Activated naive CD4-positive, alpha-beta T cell (primary cell): ENCODE results near the gene KCNG2.

Experiments
- DNase-seq, 4 experiments: peaks; one replicate each; lab custom pipeline; 2025; lab: John Stamatoyannopoulos, UW

KCNG2 gene

DNA sequence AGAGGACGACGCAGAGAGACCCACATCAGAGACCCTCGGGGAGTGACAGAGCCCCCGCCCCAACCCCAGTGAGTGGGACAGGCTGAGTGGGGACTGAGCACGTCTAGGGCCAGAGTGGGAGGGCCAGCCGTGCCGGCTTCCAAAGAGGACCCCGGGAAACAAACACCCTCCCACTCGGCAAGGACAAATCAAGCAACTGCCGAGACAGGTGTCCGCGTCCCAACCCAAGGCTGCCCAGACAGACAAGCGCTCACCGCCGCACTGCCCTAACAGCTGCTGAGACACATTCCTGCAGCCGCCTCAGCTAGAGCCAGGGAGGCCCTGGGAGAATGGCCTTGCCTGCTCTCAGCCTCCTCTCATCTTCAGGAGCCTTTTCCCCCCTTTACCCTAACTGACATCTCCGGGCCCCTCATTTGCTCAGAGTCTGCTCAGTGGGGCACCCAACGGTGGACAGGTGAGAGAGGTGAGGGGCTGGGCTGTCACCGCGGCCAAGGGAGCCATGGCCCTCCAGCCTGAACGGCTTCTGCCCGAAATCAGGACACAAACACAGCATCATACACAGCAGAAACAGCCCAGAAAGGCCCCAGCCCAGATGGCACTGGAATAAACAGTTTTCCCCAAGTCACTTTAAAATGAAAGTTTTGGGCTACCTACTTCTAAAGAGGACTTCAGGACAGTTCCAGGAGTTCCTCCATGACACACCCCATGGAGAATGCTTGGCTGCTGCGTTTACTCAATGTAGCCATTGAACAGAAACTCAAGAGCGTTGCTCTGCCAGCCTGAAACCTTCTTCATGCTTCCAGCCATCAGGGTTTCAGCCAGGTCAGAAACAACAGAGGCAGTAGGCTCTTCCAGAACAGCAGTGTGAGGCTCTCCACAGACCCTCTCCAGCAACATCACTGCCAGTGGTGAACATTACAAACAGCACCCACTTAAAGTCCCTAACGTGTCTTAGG is 130.1 kb downstream of the KCNG2 start:
- DNase-seq, result no peak

DNA sequence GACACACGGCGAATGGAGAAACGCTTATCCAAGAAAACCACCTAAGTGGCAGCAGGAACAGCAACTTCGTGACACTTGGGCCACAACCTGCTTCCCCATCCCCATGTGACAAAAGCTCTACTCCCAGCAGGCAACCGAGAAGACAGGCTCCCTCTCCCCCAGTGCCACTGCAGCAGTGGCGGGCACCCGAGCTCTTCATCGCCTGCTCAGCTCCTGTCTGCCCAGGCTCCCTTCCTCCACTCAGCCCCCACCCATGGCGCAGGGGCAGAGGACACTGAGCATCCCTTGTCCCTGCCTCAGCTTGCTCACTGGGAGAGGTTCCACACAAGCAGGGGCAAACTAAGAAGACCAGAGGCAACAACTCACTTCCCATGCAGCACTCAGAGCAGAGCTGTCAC is 130.8 kb downstream of the KCNG2 start:
- no peak for DNase-seq

DNA sequence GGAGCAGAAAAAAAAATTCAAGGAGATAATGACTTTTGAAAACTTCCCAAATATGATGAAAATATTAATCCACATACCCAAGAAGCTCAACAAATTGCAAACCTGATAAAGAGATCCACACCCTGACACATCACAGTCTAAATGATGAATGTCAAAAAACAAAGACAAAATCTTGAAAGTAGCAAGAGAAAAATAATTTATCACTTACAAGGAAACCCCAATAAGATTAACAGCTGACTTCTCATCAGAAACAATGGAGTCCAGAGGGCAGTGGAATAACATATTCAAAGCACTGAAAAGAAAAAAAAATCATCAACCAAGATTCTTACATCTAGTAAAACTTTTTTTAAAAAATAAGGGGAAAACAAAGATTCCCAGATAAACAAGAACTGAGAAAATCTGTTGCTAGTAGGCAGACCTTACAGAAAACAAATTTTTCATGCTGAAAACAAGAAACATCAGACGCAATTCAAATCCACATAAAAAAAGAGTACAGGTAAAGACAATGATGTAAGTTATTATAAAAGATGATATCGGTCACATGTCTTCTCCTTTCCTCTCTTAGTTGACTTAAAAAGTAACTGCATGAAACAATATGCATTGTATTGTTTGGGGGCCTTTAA is 132.4 kb downstream of the KCNG2 start:
- DNase-seq, result no peak

DNA sequence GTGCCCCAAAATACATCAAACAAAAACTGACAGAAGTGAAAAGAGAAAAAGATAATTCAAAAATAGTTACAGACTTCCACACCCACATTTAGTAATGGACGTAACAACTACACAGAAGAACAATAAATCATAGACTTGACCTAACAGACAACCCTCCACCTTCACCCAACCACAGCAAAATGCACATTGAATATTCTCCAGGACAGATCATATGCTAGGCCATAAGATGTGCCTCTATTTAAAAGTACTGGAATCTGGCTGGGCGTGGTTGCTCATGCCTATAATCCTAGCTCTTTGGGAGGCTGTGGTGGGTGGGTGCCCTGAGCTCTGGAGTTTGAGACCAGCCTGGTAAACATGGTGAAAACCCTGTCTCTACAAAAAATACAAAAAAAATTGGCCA is 133.7 kb downstream of the KCNG2 start:
- DNase-seq, result no peak

DNA sequence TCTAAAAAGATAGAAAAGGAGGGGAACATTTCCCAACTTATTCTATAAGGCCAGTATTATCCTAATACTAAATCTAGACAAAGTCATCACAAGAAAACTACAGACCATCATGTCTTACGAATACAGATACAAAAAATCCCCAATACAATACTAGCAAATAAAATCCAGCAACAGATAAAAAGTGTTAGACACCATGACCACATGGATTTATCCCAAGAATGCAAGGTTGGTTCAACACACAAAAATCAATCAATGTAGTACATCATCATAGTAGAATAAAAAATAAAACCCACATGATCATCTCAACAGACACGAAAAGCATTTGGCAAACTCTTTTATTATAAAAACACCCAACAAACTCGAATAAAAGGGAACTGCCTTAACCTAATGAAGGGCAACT is 135.2 kb downstream of the KCNG2 start:
- DNase-seq, result no peak

DNA sequence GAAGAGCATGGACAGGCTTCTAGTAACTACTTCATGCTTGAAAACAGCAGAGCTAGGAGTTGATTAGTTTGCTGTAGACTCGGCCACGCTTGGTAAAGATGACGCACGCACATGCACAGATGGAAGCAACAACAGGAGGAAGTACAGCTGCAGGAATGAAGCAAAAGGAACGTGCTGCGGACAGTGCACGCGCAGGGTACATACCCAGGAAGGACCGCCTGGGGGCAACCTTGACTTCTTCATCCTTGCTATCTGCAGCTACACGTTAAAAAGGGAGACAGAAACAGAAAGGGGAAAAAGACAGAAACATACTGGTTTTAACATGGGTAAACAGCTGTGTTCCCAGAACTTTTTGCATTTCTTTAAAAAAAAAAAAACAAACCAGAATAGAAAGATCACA is 136.0 kb downstream of the KCNG2 start:
- DNase-seq, result no peak

DNA sequence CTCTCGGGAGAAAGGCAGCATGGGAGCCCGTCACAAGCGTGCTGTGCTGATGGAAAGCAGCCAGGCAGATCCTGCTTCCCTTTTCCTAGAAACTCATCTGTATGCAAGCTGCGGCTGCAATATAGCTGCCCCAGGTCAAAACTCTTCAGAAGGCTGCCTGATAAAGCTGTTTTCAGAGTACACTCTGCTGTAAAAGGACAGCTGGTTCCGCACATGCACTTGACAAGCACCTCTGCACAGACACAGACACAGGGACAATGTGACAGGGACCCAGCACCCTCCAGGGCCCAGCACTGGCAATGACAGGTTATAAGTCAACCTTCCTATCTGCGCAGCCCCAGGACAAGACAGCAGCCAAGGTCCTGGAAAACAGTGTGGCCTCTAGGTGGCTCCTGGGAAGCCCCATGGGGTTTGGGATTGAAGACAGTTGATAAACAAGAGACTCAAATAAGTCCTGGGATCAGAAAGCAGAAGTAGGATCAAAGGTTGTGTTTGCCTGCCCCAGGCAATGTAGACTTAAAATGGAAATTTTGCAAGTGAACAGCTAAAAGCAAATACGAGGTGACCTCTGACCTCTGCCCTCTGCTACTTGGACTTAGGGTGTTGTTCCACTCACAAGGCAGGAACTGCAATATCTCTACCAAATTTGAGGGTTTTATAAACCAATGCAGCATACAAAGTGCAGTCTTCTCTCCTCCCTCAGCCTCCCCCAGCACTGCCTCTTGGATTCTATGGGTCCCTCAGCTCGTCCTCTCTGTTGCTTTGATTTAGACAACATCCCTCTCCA is 136.8 kb downstream of the KCNG2 start:
- DNase-seq, result no peak

DNA sequence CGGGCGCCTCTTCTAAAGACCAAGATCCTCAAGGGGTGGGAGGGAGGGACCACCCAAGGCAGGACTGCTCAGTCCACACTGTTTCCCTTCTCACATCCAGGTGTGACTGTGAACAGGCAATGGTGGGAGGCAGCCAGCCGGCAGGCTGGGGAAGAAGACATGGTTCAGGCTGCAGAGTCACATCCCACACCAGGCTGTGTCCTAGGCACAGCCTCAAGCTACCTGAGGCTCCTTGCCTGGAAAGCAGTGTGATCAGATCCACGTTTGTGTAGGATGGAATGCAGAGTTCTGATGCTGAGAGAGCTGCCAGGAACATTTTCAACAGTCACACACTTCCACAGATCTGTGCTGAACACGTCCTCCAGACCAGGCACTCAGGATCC is 137.4 kb downstream of the KCNG2 start:
- no peak for DNase-seq

DNA sequence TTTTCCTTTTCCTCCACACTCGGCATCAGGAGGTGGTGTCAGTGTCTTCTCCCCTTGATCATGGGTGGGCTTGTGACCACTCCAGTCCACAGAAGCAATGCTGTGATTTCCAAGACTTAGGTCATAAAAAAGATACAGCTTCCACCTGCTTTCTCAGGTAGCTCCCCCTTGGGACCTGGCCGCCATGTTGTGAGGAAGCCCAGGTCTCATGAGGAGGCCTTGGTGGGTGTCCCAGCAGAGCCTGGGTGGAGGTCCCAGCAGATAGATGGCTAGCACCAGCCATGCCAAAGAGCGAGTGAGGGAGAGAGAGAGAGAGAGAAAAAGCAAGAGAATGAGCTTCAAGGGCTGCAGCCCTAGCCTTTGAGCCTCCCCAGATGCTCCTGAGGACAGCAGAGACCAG is 137.8 kb downstream of the KCNG2 start:
- DNase-seq, result no peak

DNA sequence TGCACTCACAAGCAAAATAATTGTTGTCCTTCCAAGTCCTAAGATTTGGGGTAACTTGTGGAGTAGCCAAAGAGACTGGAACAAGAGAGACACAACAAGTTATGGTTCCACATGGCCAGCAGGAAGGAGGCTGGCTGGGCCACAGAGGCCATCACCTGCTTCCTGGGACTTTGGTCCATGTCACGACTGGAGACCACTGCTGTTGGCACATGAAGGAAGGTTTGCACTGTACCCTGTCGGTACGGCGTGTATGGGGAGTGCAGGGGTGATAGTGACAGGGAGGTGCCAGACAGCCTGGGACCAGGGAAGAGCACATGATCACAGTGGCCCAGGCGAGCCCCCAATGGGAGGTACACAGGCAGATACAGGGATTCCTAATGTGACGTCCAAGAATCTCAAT is 138.2 kb downstream of the KCNG2 start:
- DNase-seq, result no peak

DNA sequence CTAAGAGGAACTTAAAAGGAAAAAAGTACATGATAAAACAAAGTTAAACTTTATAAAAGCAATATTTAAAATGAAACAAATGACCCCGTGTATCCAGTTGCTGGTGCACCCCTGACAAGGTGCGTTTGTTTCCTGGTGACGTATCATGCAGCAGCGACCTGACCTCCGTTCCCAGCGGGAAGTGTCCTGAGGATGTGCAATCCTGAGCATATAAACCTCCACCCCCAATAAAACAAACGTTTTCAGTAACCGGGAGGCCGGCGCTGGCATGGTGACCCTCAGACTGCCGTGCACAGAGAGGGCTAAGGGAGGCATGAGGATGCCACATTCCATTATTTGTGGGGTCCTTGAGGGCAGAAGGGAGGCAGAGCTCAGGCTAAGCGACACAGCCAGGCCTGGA is 138.9 kb downstream of the KCNG2 start:
- DNase-seq, result no peak

DNA sequence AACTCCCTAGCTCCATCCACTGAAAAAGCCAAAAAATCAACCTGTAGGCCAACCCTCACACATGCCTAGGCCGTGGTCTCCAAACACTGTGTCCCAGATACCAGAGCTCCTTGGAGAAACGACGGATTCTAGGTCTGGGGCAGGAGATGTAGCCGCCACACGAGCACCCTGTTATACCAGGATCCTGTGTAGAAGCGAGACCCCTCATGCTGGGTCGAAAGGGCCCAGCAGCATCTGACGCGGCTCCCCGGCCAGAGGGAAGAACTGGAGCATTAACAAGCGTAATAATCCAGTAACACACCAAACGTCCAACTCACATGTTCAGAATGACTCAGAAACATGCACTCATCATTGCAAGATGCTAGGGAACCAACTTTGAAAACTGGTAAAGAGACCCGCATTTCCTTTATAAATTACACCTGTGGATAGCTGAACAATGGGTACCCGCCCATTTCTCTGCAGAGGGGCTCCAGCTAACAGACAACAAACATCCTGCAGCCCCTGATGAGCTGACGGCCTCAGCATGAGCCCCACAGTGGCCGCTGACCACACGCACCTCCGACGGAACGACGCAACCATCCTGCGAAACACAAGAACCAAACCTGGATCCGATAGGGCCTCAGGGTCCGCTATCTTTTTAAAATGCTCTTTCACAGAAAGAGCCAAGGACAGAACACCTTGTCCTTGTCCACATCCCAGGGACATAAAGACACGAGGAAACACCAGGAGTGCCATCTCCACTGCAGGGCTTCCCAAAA is 139.5 kb downstream of the KCNG2 start:
- no peak for DNase-seq

DNA sequence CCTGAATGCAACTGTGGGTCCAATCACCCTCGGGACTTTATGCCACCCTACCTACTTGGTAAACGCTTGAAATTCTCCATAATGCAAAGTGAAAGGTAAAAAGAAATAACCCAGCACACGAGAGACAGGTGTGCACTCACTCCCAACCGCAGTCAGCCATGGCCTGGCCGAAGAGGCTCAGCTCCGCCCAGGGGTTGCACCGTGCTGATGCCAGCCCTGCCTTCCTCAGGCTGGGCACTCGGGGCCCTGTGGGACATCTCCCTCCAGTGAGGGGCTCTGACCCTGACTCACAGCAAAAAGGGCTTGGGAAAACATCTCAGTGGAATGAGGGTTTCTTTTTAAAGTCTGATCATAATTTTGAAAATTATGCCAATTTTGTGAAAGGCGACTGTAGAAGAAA is 140.5 kb downstream of the KCNG2 start:
- no peak for DNase-seq

DNA sequence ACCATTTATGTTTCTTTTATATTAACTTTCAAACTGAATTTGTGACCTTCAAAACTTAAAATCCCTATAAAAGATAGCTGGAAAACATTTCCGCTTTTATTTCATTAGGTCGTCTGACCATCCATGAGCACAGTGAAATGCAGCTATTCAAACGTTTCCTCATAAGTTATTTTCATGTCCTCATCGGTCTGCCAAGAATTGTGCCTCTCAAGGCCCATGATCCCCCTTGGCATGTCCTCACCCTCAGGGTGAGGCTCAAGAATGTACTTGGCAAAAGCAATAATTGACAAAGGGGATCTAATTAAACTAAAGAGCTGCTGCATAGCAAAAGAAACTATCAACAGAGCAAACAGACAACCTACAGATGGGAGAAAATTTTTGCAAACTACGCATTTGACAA is 141.4 kb downstream of the KCNG2 start:
- DNase-seq, result no peak

DNA sequence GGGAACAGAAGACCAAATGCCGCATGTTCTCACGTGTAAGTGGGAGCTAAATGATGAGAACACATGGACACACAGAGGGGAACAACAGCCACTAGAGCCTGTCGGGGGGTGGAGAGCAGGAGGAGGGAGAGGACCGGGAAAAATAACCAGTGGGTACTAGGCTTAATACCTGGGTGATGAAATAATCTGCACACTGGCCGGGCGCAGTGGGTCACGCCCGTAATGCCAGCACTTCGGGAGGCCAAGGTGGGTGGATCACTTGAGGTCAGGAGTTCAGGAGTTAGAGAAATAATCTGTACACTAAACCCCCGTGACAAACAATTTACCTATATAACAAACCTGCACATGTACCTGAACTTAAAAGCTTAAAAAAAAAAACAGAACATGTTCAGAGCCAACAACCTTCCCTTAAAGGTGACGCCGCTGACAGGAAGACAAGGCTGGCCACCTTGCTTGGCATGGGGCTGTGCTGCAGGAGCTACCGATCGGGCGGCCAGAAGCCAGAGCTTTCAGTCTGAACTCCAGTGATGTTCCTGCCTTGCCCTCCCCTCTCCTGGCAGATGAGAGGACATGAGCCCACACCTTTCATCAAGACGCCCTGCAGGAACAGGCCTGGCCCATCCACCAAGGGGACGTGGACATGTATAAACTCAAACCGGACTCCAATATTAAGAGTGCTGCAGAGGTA is 142.5 kb downstream of the KCNG2 start:
- no peak for DNase-seq

DNA sequence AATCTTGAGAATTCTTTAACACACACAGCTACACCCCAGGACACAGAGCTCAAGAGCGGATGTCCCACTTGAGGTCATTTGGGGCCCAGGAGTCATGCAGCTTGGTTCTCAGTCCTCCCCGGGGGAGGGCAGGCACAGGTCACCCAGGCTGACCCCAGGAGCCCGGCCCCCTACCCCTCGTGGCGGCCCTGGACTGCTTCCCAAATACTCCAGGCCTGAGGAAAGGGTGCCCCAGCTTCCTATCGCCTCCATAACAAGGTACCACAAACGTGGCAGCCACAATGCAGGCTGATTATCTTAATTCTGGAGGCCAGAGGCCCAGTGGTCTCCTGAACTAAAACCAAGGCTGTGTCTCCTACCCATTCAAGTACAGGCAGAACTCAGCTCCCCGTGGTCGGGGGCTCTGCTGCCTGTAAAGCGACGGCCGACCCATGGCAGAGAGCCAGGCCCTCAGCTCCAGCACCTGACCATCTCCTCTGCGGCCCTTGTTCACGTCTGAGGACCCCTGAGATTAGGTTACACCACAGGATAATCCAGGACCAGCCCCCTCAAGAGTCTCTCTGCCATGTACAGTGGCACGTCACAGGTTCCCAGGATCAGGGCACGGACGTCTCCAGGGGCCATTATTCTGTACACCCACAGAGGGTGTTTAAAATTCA is 143.2 kb downstream of the KCNG2 start:
- no peak for DNase-seq

DNA sequence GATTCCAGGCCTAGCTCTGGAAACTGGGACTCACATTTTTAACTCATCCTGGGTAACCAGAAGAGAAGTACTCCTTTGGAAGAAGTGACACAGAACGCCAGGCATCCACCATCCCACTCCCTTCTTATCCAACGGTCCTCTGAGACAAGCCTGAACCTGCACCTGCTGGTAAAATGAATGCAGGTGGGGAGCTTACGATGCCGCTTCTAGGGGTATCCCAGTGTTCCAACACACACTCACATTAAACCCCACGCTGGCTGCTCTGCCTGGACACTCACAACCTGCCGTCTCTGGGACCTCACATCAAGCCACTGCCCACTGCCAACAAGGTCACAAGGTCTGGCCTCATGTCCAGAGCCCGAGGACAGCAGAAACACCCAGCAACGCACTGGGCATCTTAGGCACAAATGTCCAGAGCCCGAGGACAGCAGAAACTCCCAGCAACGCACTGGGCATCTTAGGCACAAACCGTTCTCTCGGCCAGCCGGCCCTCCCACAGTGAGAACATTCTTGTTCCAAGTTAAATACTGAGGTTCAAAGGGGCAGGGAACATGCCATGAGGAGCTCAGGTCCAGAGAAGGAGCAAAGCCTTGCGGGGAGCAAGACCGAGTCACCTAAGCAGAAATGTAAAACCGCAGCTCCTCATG is 143.9 kb downstream of the KCNG2 start:
- no peak for DNase-seq

DNA sequence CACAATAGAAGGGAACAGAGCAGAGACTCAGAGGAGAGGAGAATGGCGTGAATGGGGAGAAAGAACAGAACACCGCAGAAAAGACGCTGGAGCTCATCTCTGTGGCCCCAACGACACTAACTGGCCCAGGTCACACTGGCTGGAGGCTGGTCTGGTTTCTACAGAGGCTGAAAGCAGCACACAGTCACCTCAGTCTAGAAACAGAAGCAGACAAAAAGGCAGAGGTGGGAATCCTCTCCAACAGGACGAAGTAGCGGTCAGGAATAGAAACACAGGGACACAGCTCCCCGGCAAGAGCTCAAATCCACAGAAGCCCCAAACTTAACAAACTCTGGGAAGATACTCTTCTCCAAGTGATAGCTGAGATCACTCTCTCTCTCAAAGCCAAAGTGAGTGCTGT is 144.5 kb downstream of the KCNG2 start:
- DNase-seq, result no peak

DNA sequence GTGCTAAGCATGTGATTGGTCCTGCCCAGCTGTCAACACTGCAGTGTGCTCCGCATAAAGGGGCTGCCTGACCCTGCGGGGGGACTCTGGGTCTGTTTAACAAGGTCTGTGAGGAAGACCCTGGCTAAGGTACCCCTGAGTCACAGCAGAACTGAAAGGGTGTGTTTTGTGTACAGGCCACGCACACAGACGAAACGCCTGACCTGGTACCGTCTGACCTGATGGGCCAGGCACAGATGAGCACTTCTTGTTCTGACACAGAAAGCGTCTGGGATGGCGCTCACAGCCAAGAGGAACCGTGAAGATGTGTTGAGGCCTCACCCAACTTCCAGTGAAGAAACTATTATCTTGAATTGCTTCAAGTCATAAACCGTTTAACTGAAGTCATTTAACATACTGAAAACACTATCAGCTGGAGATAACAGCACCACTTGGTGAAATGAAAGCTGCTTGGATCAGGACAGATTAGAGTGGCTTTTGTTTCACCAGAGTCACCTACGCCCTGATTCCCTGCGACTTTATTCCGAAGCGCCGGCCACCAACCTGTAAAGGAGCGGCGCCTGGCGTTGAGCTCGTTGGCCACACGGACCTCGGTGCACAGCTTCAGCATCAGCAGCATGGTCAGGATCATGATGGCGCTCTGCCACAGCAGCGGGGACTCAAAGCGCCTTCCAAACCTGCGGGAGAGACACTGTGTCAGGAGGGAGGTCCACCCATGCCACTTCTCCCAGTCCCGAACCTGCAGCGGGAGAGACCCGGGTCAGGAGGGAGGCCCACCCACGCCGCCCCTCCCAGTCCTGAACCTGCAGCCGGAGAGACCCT is 145.3 kb downstream of the KCNG2 start:
- no peak for DNase-seq
